GM19397 (cell line): ENCODE data around the gene CUBN.

Experiments used
- ATAC-seq: cut with Tn5 transposase; IDR thresholded peaks from one replicate; pipeline ENCODE4 v1.9.1; 2021; ENCODE audit warnings: mild to moderate bottlenecking, moderate library complexity; ENCODE audit not compliant: unreplicated experiment

The CUBN gene

GRCh38 chr10:16804123-16804522, 325.5 kb downstream of the CUBN start:
- ATAC-seq: no peak

- no peak for ATAC-seq
Observed at GRCh38 chr10:16803464-16803863, 326.1 kb downstream of the CUBN start.

- peak; percentile 82 for ATAC-seq
Observed at GRCh38 chr10:16799621-16800020, 330.0 kb downstream of the CUBN start.

- ATAC-seq: no peak
Observed at GRCh38 chr10:16798571-16798970, 331.0 kb downstream of the CUBN start.

GRCh38 chr10:16795410-16796073, 334.1 kb downstream of the CUBN start:
- ATAC-seq: no peak

- no peak for ATAC-seq
Observed at GRCh38 chr10:16794005-16794404, 335.6 kb downstream of the CUBN start.

GRCh38 chr10:16792675-16793074, 336.9 kb downstream of the CUBN start:
- ATAC-seq: no peak

GRCh38 chr10:16789765-16790164, 339.8 kb downstream of the CUBN start:
- ATAC-seq: no peak

GRCh38 chr10:16789261-16789660, 340.4 kb downstream of the CUBN start:
- no peak for ATAC-seq

GRCh38 chr10:16788778-16789177, 340.8 kb downstream of the CUBN start:
- no peak for ATAC-seq

- ATAC-seq: peak; percentile 35
Observed at GRCh38 chr10:16788125-16788524, 341.5 kb downstream of the CUBN start.

GRCh38 chr10:16787361-16787791, 342.2 kb downstream of the CUBN start:
- ATAC-seq: peak; percentile 66

- no peak for ATAC-seq
Observed at GRCh38 chr10:16780338-16780880, 349.2 kb downstream of the CUBN start.

- ATAC-seq: no peak
Observed at GRCh38 chr10:16779384-16779915, 350.2 kb downstream of the CUBN start.

- ATAC-seq: no peak
Observed at GRCh38 chr10:16777473-16778370, 351.9 kb downstream of the CUBN start.

- ATAC-seq: no peak
Observed at GRCh38 chr10:16776896-16777295, 352.7 kb downstream of the CUBN start.
